GM11168 (cell line): Measurements from ENCODE around the gene TREML1.
"Not testable (repeated sequence)": the region's sequence is repeated elsewhere in the genome, so short reads cannot be mapped to it uniquely, and the experiment has no call there.

ENCODE experiments used
- in situ Hi-C: fragments of 300-500 bp; cut with MboI; formaldehyde crosslinking; loops from one replicate; pipeline ENCODE4 v1.12.0; 2022; ENCODE audit warnings: low sequenced_read_pairs; ENCODE audit not compliant: unreplicated experiment

The TREML1 gene

GRCh38 chr6:41153992-41154625 lies at the start of gene TREML1:
TREML1 (minus strand) TSS chr6:41154347; CDS start chr6:41154288, 59 bp downstream.
- in situ Hi-C loops = no loop called here

GRCh38 chr6:41201764-41202173 lies 47.6 kb upstream of the TREML1 start:
- in situ Hi-C loops = no loop called here

GRCh38 chr6:41200901-41201763 lies 47.0 kb upstream of the TREML1 start, which contains the start of gene TREML2:
TREML2 (minus strand) TSS chr6:41201149; CDS start chr6:41201008, 141 bp downstream.
- in situ Hi-C loops = no loop called here

- in situ Hi-C loops = no loop called here
Measured at GRCh38 chr6:41200296-41200900, 46.3 kb upstream of the TREML1 start.

- in situ Hi-C loops = no loop called here
Measured at GRCh38 chr6:41199552-41200246, 45.6 kb upstream of the TREML1 start.

- in situ Hi-C loops = no loop called here
Measured at GRCh38 chr6:41197234-41197633, 43.1 kb upstream of the TREML1 start.

GRCh38 chr6:41194386-41194785 lies 40.2 kb upstream of the TREML1 start:
- in situ Hi-C loops = no loop called here

GRCh38 chr6:41193884-41194283 lies 39.7 kb upstream of the TREML1 start:
- in situ Hi-C loops = no loop called here

GRCh38 chr6:41193171-41193734 lies 39.1 kb upstream of the TREML1 start:
- in situ Hi-C loops = no loop called here

- in situ Hi-C loops = no loop called here
Measured at GRCh38 chr6:41191569-41191968, 37.4 kb upstream of the TREML1 start.

GRCh38 chr6:41190791-41191190 lies 36.6 kb upstream of the TREML1 start:
- in situ Hi-C loops = no loop called here

- in situ Hi-C loops = no loop called here
Measured at GRCh38 chr6:41189967-41190366, 35.8 kb upstream of the TREML1 start.

GRCh38 chr6:41189046-41189445 lies 34.9 kb upstream of the TREML1 start:
- in situ Hi-C loops = not testable (repeated sequence)

- in situ Hi-C loops = no loop called here
Measured at GRCh38 chr6:41187924-41188886, 34.1 kb upstream of the TREML1 start.

GRCh38 chr6:41186031-41186562 lies 31.9 kb upstream of the TREML1 start:
- in situ Hi-C loops = no loop called here

GRCh38 chr6:41184761-41185160 lies 30.6 kb upstream of the TREML1 start:
- in situ Hi-C loops = no loop called here

- in situ Hi-C loops = no loop called here
Measured at GRCh38 chr6:41182069-41183034, 28.2 kb upstream of the TREML1 start.

GRCh38 chr6:41181566-41181965 lies 27.4 kb upstream of the TREML1 start:
- in situ Hi-C loops = no loop called here
